ENCODE measurements around the gene GOLGA8T. TPM values are rescaled to one million over a fixed set of nuclear protein-coding genes. Genes with fewer than 3 reads are reported as not detected.
"Not testable (repeated sequence)": the region's sequence is repeated elsewhere in the genome, so short reads cannot be mapped to it uniquely, and the experiment has no call there.

The GOLGA8T gene
- total RNA-seq, 1 experiment from 2014 or later: not detected

GRCh38 chr15:30162479-30163357, 27.9 kb downstream of the GOLGA8T start:
- H3K27ac ChIP-seq (ENCODE audit: low read depth, low read length); CTCF ChIA-PET; intact Hi-C loops (cut with micrococcal nuclease); H4K20me1 ChIP-seq (ENCODE audit: insufficient read depth); H3K36me3 ChIP-seq (ENCODE audit: control insufficient read depth in 1 of 2, insufficient read depth in 2 of 2, low read length in 2 of 2); H3K4me2 ChIP-seq (ENCODE audit: low read length); RAD21 ChIA-PET (ENCODE audit: low non-redundant PET in 1 of 2, low total read pairs in 2 of 2, uncharacterized antibody in 2 of 2, unreplicated experiment in 2 of 2); H3K4me1 ChIP-seq (ENCODE audit: control insufficient read depth in 1 of 2, insufficient read depth in 2 of 2, low read length in 2 of 2); BruUV-seq (replicated peaks); POLR2A ChIA-PET; H3K79me2 ChIP-seq (ENCODE audit: insufficient read depth, low read length); DNase-seq (ENCODE audit: low read depth, low spot score); H3K9me3 ChIP-seq (ENCODE audit: control insufficient read depth in 1 of 2, insufficient read depth in 1 of 2, low read depth in 1 of 2, low read length in 2 of 2); H3K4me3 ChIP-seq (replicated peaks in 1 of 2; ENCODE audit: low read depth in 1 of 2, low read length in 2 of 2); H3K9ac ChIP-seq (ENCODE audit: low read length); H3K9me2 ChIP-seq (ENCODE audit: insufficient read depth); ATAC-seq; H3K27me3 ChIP-seq (ENCODE audit: insufficient read depth, low read length); H2AFZ ChIP-seq (ENCODE audit: low read depth, low read length, poor library complexity, severe bottlenecking): not testable (repeated sequence)

GRCh38 chr15:30163759-30164158, 28.9 kb downstream of the GOLGA8T start:
- H3K27ac ChIP-seq (ENCODE audit: low read depth, low read length); ATAC-seq; POLR2A ChIA-PET; H3K4me2 ChIP-seq (ENCODE audit: low read length); DNase-seq (ENCODE audit: low read depth, low spot score); H4K20me1 ChIP-seq (ENCODE audit: insufficient read depth); H3K4me3 ChIP-seq (replicated peaks in 1 of 2; ENCODE audit: low read depth in 1 of 2, low read length in 2 of 2); BruUV-seq (replicated peaks); H3K9me3 ChIP-seq (ENCODE audit: control insufficient read depth in 1 of 2, insufficient read depth in 1 of 2, low read depth in 1 of 2, low read length in 2 of 2); intact Hi-C loops (cut with micrococcal nuclease); RAD21 ChIA-PET (ENCODE audit: low non-redundant PET in 1 of 2, low total read pairs in 2 of 2, uncharacterized antibody in 2 of 2, unreplicated experiment in 2 of 2); H2AFZ ChIP-seq (ENCODE audit: low read depth, low read length, poor library complexity, severe bottlenecking); H3K4me1 ChIP-seq (ENCODE audit: control insufficient read depth in 1 of 2, insufficient read depth in 2 of 2, low read length in 2 of 2); H3K27me3 ChIP-seq (ENCODE audit: insufficient read depth, low read length); CTCF ChIA-PET; H3K79me2 ChIP-seq (ENCODE audit: insufficient read depth, low read length); H3K9me2 ChIP-seq (ENCODE audit: insufficient read depth); H3K9ac ChIP-seq (ENCODE audit: low read length); H3K36me3 ChIP-seq (ENCODE audit: control insufficient read depth in 1 of 2, insufficient read depth in 2 of 2, low read length in 2 of 2): not testable (repeated sequence)

GRCh38 chr15:30164257-30164656, 29.4 kb downstream of the GOLGA8T start:
- H2AFZ ChIP-seq (ENCODE audit: low read depth, low read length, poor library complexity, severe bottlenecking); ATAC-seq; H3K79me2 ChIP-seq (ENCODE audit: insufficient read depth, low read length); H3K27ac ChIP-seq (ENCODE audit: low read depth, low read length); H3K4me3 ChIP-seq (replicated peaks in 1 of 2; ENCODE audit: low read depth in 1 of 2, low read length in 2 of 2); BruUV-seq (replicated peaks); intact Hi-C loops (cut with micrococcal nuclease); POLR2A ChIA-PET; CTCF ChIA-PET; H3K36me3 ChIP-seq (ENCODE audit: control insufficient read depth in 1 of 2, insufficient read depth in 2 of 2, low read length in 2 of 2); H3K4me2 ChIP-seq (ENCODE audit: low read length); DNase-seq (ENCODE audit: low read depth, low spot score); H3K27me3 ChIP-seq (ENCODE audit: insufficient read depth, low read length); H3K9me2 ChIP-seq (ENCODE audit: insufficient read depth); H3K9ac ChIP-seq (ENCODE audit: low read length); H3K9me3 ChIP-seq (ENCODE audit: control insufficient read depth in 1 of 2, insufficient read depth in 1 of 2, low read depth in 1 of 2, low read length in 2 of 2); H3K4me1 ChIP-seq (ENCODE audit: control insufficient read depth in 1 of 2, insufficient read depth in 2 of 2, low read length in 2 of 2); H4K20me1 ChIP-seq (ENCODE audit: insufficient read depth); RAD21 ChIA-PET (ENCODE audit: low non-redundant PET in 1 of 2, low total read pairs in 2 of 2, uncharacterized antibody in 2 of 2, unreplicated experiment in 2 of 2): not testable (repeated sequence)

- H3K9ac ChIP-seq (ENCODE audit: low read length); H3K27ac ChIP-seq (ENCODE audit: low read depth, low read length); CTCF ChIA-PET; ATAC-seq; BruUV-seq (replicated peaks); H2AFZ ChIP-seq (ENCODE audit: low read depth, low read length, poor library complexity, severe bottlenecking); RAD21 ChIA-PET (ENCODE audit: low non-redundant PET in 1 of 2, low total read pairs in 2 of 2, uncharacterized antibody in 2 of 2, unreplicated experiment in 2 of 2); H4K20me1 ChIP-seq (ENCODE audit: insufficient read depth); H3K27me3 ChIP-seq (ENCODE audit: insufficient read depth, low read length); H3K4me3 ChIP-seq (replicated peaks in 1 of 2; ENCODE audit: low read depth in 1 of 2, low read length in 2 of 2); H3K4me1 ChIP-seq (ENCODE audit: control insufficient read depth in 1 of 2, insufficient read depth in 2 of 2, low read length in 2 of 2); H3K36me3 ChIP-seq (ENCODE audit: control insufficient read depth in 1 of 2, insufficient read depth in 2 of 2, low read length in 2 of 2); POLR2A ChIA-PET; H3K79me2 ChIP-seq (ENCODE audit: insufficient read depth, low read length); DNase-seq (ENCODE audit: low read depth, low spot score); intact Hi-C loops (cut with micrococcal nuclease); H3K4me2 ChIP-seq (ENCODE audit: low read length); H3K9me3 ChIP-seq (ENCODE audit: control insufficient read depth in 1 of 2, insufficient read depth in 1 of 2, low read depth in 1 of 2, low read length in 2 of 2); H3K9me2 ChIP-seq (ENCODE audit: insufficient read depth): not testable (repeated sequence)
Measured at GRCh38 chr15:30167403-30167802, 32.6 kb downstream of the GOLGA8T start.

Measured in HCT116 (cell line).